Sciatic nerve (tissue), 2 donors: ENCODE data around the gene LRRC34. TPM values are rescaled to one million over a fixed set of nuclear protein-coding genes. Genes with fewer than 3 reads are reported as not detected.
A peak's percentile ranks its signal among the peaks of the same experiment; 100 is the strongest.

ENCODE experiments used
- ATAC-seq: fragments of 200-7000 bp; cut with Tn5 transposase; one replicate; pipeline ENCODE4 v1.9.1; 2020; ENCODE audit warnings: mild to moderate bottlenecking, moderate library complexity
- DNase-seq: peaks from one replicate; pipeline ENCODE4 v3.0.0-alpha.2; 2020; ENCODE audit warnings: low spot score
- intact Hi-C: fragments of 100-400 bp; cut with DNase I; formaldehyde crosslinking; loops from one replicate; pipeline ENCODE4 v1.14.2; 2022
- total RNA-seq: library from RNA; stranded (reverse); fragmentation: NEBNext Ultra II Directional; extraction: Animal tissue kit (Norgen Biotek cat#: 25700); gene quantifications from one replicate; pipeline ENCODE4 v1.2.1, GENCODE V29; 2021
- donor health status: DM: no; HTN: no; CAD: no.
- donor health status: DM: no; HTN: no; CAD: no.

LRRC34 gene
- total RNA-seq, 1 donor from 2014 or later: 4.7 TPM

GRCh38 chr3:169818316-169818715, 5.6 kb upstream of the LRRC34 start:
- intact Hi-C loops: no loop called here
- DNase-seq (no peak), ATAC-seq (no peak)

- DNase-seq (no peak), ATAC-seq (no peak)
These were observed 3.0 kb upstream of the LRRC34 start for GRCh38 chr3:169815590-169816150.

GRCh38 chr3:169813757-169814517, 1.2 kb upstream of the LRRC34 start:
- intact Hi-C loops: no loop called here
- DNase-seq: no peak
- peak; percentile 33 for ATAC-seq

More at GRCh38 chr3:169815590-169816150, 3.0 kb upstream of the LRRC34 start:
- intact Hi-C loops: no loop called here

- DNase-seq (no peak), ATAC-seq (no peak)
- intact Hi-C loops: no loop called here
These were observed 574 bp upstream of the LRRC34 start for GRCh38 chr3:169813278-169813677.

- DNase-seq (no peak), ATAC-seq (peak; percentile 41)
- intact Hi-C loops: no loop called here
These were observed 923 bp downstream of the LRRC34 start for GRCh38 chr3:169811631-169812331.

- no peak for ATAC-seq
- intact Hi-C loops: no loop called here
These were observed 3.4 kb downstream of the LRRC34 start for GRCh38 chr3:169809230-169809795.

GRCh38 chr3:169804681-169805080, 8.0 kb downstream of the LRRC34 start:
- intact Hi-C loops: no loop called here
- ATAC-seq: no peak
- DNase-seq: no peak

More at GRCh38 chr3:169809230-169809795, 3.4 kb downstream of the LRRC34 start:
- DNase-seq: no peak

- intact Hi-C loops: no loop called here
- ATAC-seq: no peak
- DNase-seq: no peak
These were observed 20.3 kb downstream of the LRRC34 start for GRCh38 chr3:169792359-169792758.

GRCh38 chr3:169790687-169791429, 21.8 kb downstream of the LRRC34 start:
- ATAC-seq: no peak
- intact Hi-C loops: no loop called here
- no peak for DNase-seq

- ATAC-seq: no peak
- intact Hi-C loops: no loop called here
- DNase-seq: no peak
These were observed 22.5 kb downstream of the LRRC34 start for GRCh38 chr3:169790219-169790618.

- intact Hi-C loops: no loop called here
- DNase-seq: no peak
- ATAC-seq: no peak
These were observed 24.9 kb downstream of the LRRC34 start for GRCh38 chr3:169787791-169788190.

- ATAC-seq: no peak
- no peak for DNase-seq
- intact Hi-C loops: no loop called here
These were observed 25.6 kb downstream of the LRRC34 start for GRCh38 chr3:169787120-169787519.

- no peak for DNase-seq
- intact Hi-C loops: no loop called here
- ATAC-seq: no peak
These were observed 31.4 kb downstream of the LRRC34 start for GRCh38 chr3:169781209-169781855.

- no peak for ATAC-seq
- DNase-seq: no peak
- intact Hi-C loops: no loop called here
These were observed 32.0 kb downstream of the LRRC34 start for GRCh38 chr3:169780742-169781141.

- no peak for DNase-seq
- no peak for ATAC-seq
- intact Hi-C loops: no loop called here
These were observed 34.9 kb downstream of the LRRC34 start for GRCh38 chr3:169777822-169778221.

GRCh38 chr3:169774186-169774585, 38.5 kb downstream of the LRRC34 start:
- DNase-seq (no peak), ATAC-seq (no peak)
- intact Hi-C loops: no loop called here

GRCh38 chr3:169772897-169773816, 39.5 kb downstream of the LRRC34 start, which contains the start of gene MYNN:
Gene MYNN, plus strand, starts transcription at chr3:169773396. Its CDS starts 900 bp downstream, at chr3:169774296.
- intact Hi-C loops: no loop called here
- ATAC-seq (peak; percentile 96), DNase-seq (peak; percentile 96)
